B cell (primary cell): ENCODE data around the gene LRSAM1. TPM values are rescaled to one million over a fixed set of nuclear protein-coding genes. Genes with fewer than 3 reads are reported as not detected.
"Not testable (repeated sequence)": the region's sequence is repeated elsewhere in the genome, so short reads cannot be mapped to it uniquely, and the experiment has no call there.

Source experiments
- ATAC-seq: fragments of 200-7000 bp; cut with Tn5 transposase; one replicate; pipeline ENCODE4 v1.10.0; 2021; ENCODE audit warnings: low read depth, mild to moderate bottlenecking, moderate number of reproducible peaks, moderate library complexity
- CTCF ChIA-PET: fragments of 350-600 bp; sonication (Branson Sonifier 250); formaldehyde crosslinking; loops from one replicate; lab custom pipeline; 2021; ENCODE audit warnings: antibody characterized with exemption, inconsistent platforms; lab: Charles Lee
- POLR2A ChIA-PET: fragments of 350-600 bp; sonication (Branson Sonifier 250); formaldehyde crosslinking; loops from one replicate; lab custom pipeline; 2021; ENCODE audit warnings: antibody characterized with exemption; lab: Charles Lee
- DNase-seq: peaks from one replicate; pipeline ENCODE4 v3.0.0; 2013
- H2AFZ ChIP-seq: 2 replicates; pipeline ENCODE4 v1.6.1; 2012; ENCODE audit warnings: mild to moderate bottlenecking, low read depth, low read length; ENCODE audit not compliant: insufficient read depth, poor library complexity, severe bottlenecking
- H3K27ac ChIP-seq, 2 donors: 1 replicate in 1 of 2; 2 replicates in 1 of 2; pipeline ENCODE4 v1.5.1; 2012 to 2013; ENCODE audit warnings: low read length in 2 of 2, mild to moderate bottlenecking in 2 of 2, moderate library complexity in 1 of 2
- H3K27me3 ChIP-seq, 4 experiments: fragments of 200-600 bp in 1 of 4; sonication (generic) in 1 of 4; replicated peaks in 1 of 4; 1 replicate in 2 of 4; 2 replicates in 2 of 4; pipeline versions ENCODE4 v1.6.1 to v1.7.0; 2013 to 2016; ENCODE audit warnings: low read length in 3 of 4, mild to moderate bottlenecking in 2 of 4, mixed read lengths in 1 of 4, moderate library complexity in 1 of 4; ENCODE audit not compliant: insufficient read depth in 4 of 4, control insufficient read depth in 3 of 4; ENCODE audit errors: control extremely low read depth in 1 of 4
- H3K36me3 ChIP-seq, 2 experiments: replicated peaks in 1 of 2; 1 replicate in 1 of 2; 2 replicates in 1 of 2; pipeline versions ENCODE4 v1.6.1 to v1.7.1; 2013; ENCODE audit warnings: low read length in 1 of 2; ENCODE audit not compliant: insufficient read depth in 2 of 2, control insufficient read depth in 1 of 2; ENCODE audit errors: control extremely low read depth in 1 of 2, extremely low read depth in 1 of 2
- H3K4me1 ChIP-seq, 2 donors: fragments of 200-600 bp in 1 of 2; sonication (generic) in 1 of 2; 1 replicate in 1 of 2; 2 replicates in 1 of 2; pipeline versions ENCODE4 v1.5.1 to v1.6.1; 2013 to 2017; ENCODE audit warnings: low read length in 2 of 2; ENCODE audit not compliant: control insufficient read depth in 2 of 2, insufficient read depth in 2 of 2
- H3K4me2 ChIP-seq: replicated peaks from 2 replicates; pipeline ENCODE3; 2012; ENCODE audit warnings: mild to moderate bottlenecking, low read depth, low read length; ENCODE audit not compliant: poor library complexity, severe bottlenecking
- H3K4me3 ChIP-seq, 5 experiments: fragments of 200-600 bp in 1 of 5; sonication (generic) in 1 of 5; 1 replicate in 3 of 5; 2 replicates in 2 of 5; pipeline versions ENCODE4 v1.5.1 to v1.7.0; 2011 to 2016; ENCODE audit warnings: low read length in 4 of 5, mild to moderate bottlenecking in 4 of 5, low read depth in 2 of 5, control low read depth in 1 of 5, moderate library complexity in 1 of 5; ENCODE audit not compliant: insufficient read depth in 1 of 5; ENCODE audit errors: control extremely low read depth in 1 of 5, extremely low read depth in 1 of 5
- H3K79me2 ChIP-seq: fragments of 200-600 bp; sonication (generic); one replicate; pipeline ENCODE4 v1.6.0; 2016; ENCODE audit warnings: low read length; ENCODE audit not compliant: control insufficient read depth, insufficient read depth
- H3K9ac ChIP-seq: fragments of 200-600 bp; sonication (generic); 2 replicates; pipeline ENCODE4 v1.6.1; 2017; ENCODE audit warnings: mild to moderate bottlenecking, low read length, moderate library complexity
- H3K9me3 ChIP-seq, 3 donors: one replicate each; pipeline versions ENCODE4 v1.6.1 to v1.7.1; 2013; ENCODE audit warnings: low read length in 2 of 3; ENCODE audit not compliant: control insufficient read depth in 2 of 3, insufficient read depth in 1 of 3; ENCODE audit errors: control extremely low read depth in 1 of 3
- H4K20me1 ChIP-seq: 2 replicates; pipeline ENCODE4 v1.6.0; 2012; ENCODE audit warnings: mild to moderate bottlenecking, low read length; ENCODE audit not compliant: insufficient read depth, control insufficient read depth, poor library complexity, severe bottlenecking
- H3K27ac Mint-ChIP-seq: one replicate; pipeline ENCODE4 v1.8.0; 2021; ENCODE audit warnings: mixed read lengths
- H3K27me3 Mint-ChIP-seq: one replicate; pipeline ENCODE4 v1.8.0; 2021; ENCODE audit warnings: mixed read lengths
- H3K4me1 Mint-ChIP-seq: one replicate; pipeline ENCODE4 v1.8.0; 2021; ENCODE audit warnings: mixed read lengths
- H3K4me3 Mint-ChIP-seq: one replicate; pipeline ENCODE4 v1.8.0; 2021; ENCODE audit warnings: mixed read lengths
- H3K9me3 Mint-ChIP-seq: one replicate; pipeline ENCODE4 v1.8.0; 2022; ENCODE audit warnings: mixed read lengths; ENCODE audit not compliant: insufficient read depth
- CTCF ChIP-seq: fragments of 200-600 bp; IDR thresholded peaks from one replicate; pipeline ENCODE4 v1.8.0; 2022; ENCODE audit warnings: antibody characterized with exemption, mild to moderate bottlenecking
- EZH2 ChIP-seq: IDR thresholded peaks from 2 replicates; pipeline ENCODE4 v1.6.1; 2012; ENCODE audit warnings: borderline replicate concordance, low read depth, mild to moderate bottlenecking, moderate library complexity, low read length; ENCODE audit not compliant: insufficient read depth, poor library complexity, severe bottlenecking
- WGBS: methylation state at CpG from one replicate; pipeline ENCODE4 v1.1.5; 2013; ENCODE audit warnings: missing lambda C conversion rate; ENCODE audit not compliant: insufficient coverage; 5-methylcytosine and 5-hydroxymethylcytosine counted together
- intact Hi-C: fragments of 100-400 bp; cut with micrococcal nuclease; formaldehyde crosslinking; loops from one replicate; pipeline ENCODE4 v1.10.0; 2022
- polyA plus RNA-seq: library from polyadenylated mRNA; depleted of rRNA; stranded (reverse); fragments of >200 nt; gene quantifications from 2 replicates; pipeline ENCODE4 v1.2.3, GENCODE V29; 2012
- total RNA-seq, 2 donors: library from RNA; stranded (reverse); fragments of 120-200 nt in 1 of 2; gene quantifications; 1 replicate in 1 of 2; 2 replicates in 1 of 2; pipeline versions ENCODE4 v1.2.3 to v1.2.4, GENCODE V29; 2013 to 2022

LRSAM1 gene
- total and polyA plus RNA-seq, 2 donors (not counting 1 experiment from before 2014, with no cell fraction given) = 30.6 to 39.8 TPM

GRCh38 chr9:127463911-127464310 is 12.6 kb downstream of the LRSAM1 start:
- no peaks in the 10 kb centered on the region for H3K4me1 ChIP-seq
- H2AFZ ChIP-seq = no peak overlapping the region
- no peak overlapping the region for H3K4me3 ChIP-seq
- Mint-ChIP-seq H3K9me3 (no peaks in the 10 kb centered on the region), H3K4me3 (no peak overlapping the region), H3K27me3 (no peaks in the 10 kb centered on the region), H3K27ac (no peak overlapping the region), H3K4me1 (no peaks in the 10 kb centered on the region)
- H3K4me2 ChIP-seq = no peak overlapping the region
- ATAC-seq = no peak
- H4K20me1 ChIP-seq = no peaks in the 10 kb centered on the region
- ChIA-PET CTCF (no interaction called here), POLR2A (no interaction called here)
- H3K27me3 ChIP-seq = no peaks in the 10 kb centered on the region
- TF ChIP-seq EZH2 = no peak
- TF ChIP-seq CTCF = no peak
- H3K36me3 ChIP-seq = peaks cover 0 to 71% of the 10 kb centered on the region in 2 experiments
- WGBS = 95% methylated on average over 6 of the region's 7 CpGs
- H3K9me3 ChIP-seq = no peaks in the 10 kb centered on the region
- DNase-seq = no peak
- intact Hi-C loops = no loop called here
- H3K9ac ChIP-seq = no peak overlapping the region
- H3K27ac ChIP-seq = no peak overlapping the region
- H3K79me2 ChIP-seq = no peaks in the 10 kb centered on the region

DNA sequence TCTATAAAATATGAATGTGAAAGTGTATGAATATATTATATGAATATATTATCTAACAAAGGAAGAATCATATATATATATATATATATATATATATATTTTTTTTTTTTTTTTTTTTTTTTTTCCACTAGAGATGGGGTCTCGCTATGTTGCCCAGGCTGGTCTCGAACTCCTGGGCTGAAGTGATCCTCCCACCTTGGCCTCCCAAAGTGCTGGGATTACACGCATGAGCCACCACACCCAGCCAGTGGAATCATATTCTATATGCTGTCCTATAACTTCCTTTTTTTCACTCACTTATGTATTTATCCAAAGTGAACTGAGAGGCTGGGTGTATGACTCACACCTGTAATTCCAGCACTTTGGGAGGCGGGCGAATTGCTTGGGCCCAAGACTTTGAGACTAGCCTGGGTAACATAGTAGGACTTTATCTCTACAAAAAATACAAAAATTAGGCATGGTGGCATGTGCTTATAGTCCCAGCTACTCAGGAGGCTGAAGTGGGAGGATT is 15.2 kb downstream of the LRSAM1 start:
- H3K27ac ChIP-seq, CTCF ChIA-PET, H3K4me1 Mint-ChIP-seq, H3K27me3 ChIP-seq, H3K27ac Mint-ChIP-seq, H3K4me3 Mint-ChIP-seq, H3K79me2 ChIP-seq, H2AFZ ChIP-seq, H3K4me2 ChIP-seq, DNase-seq, H3K9me3 ChIP-seq, H3K4me1 ChIP-seq, H3K9me3 Mint-ChIP-seq, H3K27me3 Mint-ChIP-seq, H3K4me3 ChIP-seq, ATAC-seq, intact Hi-C loops, H3K9ac ChIP-seq, POLR2A ChIA-PET, H4K20me1 ChIP-seq: not testable (repeated sequence)
- peaks cover 0 to 56% of the 10 kb centered on the region in 2 experiments for H3K36me3 ChIP-seq
- no CpG with 5 or more reads among the region's 5 CpGs for WGBS
